Kidney tubule cell (primary cell): ENCODE data around the gene CDH15.

Source experiments
- DNase-seq: peaks from one replicate; pipeline ENCODE4 v3.0.0-alpha.2; 2018; ENCODE audit warnings: low spot score

CDH15 gene

GRCh38 chr16:89171216-89172170 is at the start of gene CDH15:
CDH15 (plus strand) TSS chr16:89171748; CDS start chr16:89171832, 84 bp downstream.
- peak; percentile 95 for DNase-seq

- peak; percentile 26 for DNase-seq
Observed at GRCh38 chr16:89122322-89122851, 49.2 kb upstream of the CDH15 start.

GRCh38 chr16:89123001-89123830 is 48.3 kb upstream of the CDH15 start:
- peak; percentile 69 for DNase-seq

GRCh38 chr16:89123831-89124100 is 47.8 kb upstream of the CDH15 start:
- DNase-seq = no peak

- no peak for DNase-seq
Observed at GRCh38 chr16:89129378-89129777, 42.2 kb upstream of the CDH15 start.

GRCh38 chr16:89130448-89130847 is 41.1 kb upstream of the CDH15 start:
- DNase-seq = no peak

- DNase-seq = no peak
Observed at GRCh38 chr16:89131783-89132182, 39.8 kb upstream of the CDH15 start.

- no peak for DNase-seq
Observed at GRCh38 chr16:89132194-89133005, 39.1 kb upstream of the CDH15 start.

GRCh38 chr16:89133457-89134127 is 38.0 kb upstream of the CDH15 start:
- no peak for DNase-seq

- DNase-seq = no peak
Observed at GRCh38 chr16:89134269-89134668, 37.3 kb upstream of the CDH15 start.

- no peak for DNase-seq
Observed at GRCh38 chr16:89135166-89135565, 36.4 kb upstream of the CDH15 start.

- DNase-seq = no peak
Observed at GRCh38 chr16:89135971-89136765, 35.4 kb upstream of the CDH15 start.

GRCh38 chr16:89136931-89137330 is 34.6 kb upstream of the CDH15 start:
- no peak for DNase-seq

- DNase-seq = no peak
Observed at GRCh38 chr16:89137666-89138512, 33.7 kb upstream of the CDH15 start.

- DNase-seq = no peak
Observed at GRCh38 chr16:89138513-89138795, 33.1 kb upstream of the CDH15 start.

GRCh38 chr16:89138843-89139520 is 32.6 kb upstream of the CDH15 start:
- no peak for DNase-seq

GRCh38 chr16:89139907-89140361 is 31.6 kb upstream of the CDH15 start:
- DNase-seq = no peak

GRCh38 chr16:89140401-89140800 is 31.1 kb upstream of the CDH15 start:
- DNase-seq = no peak
